K562 (cell line): ENCODE measurements around the gene ANO4. TPM values are rescaled to one million over a fixed set of nuclear protein-coding genes. Genes with fewer than 3 reads are reported as not detected.

Source experiments
- ATAC-seq: fragments of 200-7000 bp; cut with Tn5 transposase; 3 replicates; pipeline ENCODE4 v1.9.1; 2020; ENCODE audit warnings: moderate library complexity
- BruUV-seq: library from RNA; stranded (reverse); fragments of 400-500 nt; replicated peaks from 2 replicates; lab custom pipeline; 2021; lab: Mats Ljungman, UMichigan
- CTCF ChIA-PET: fragments of 300-600 bp; formaldehyde crosslinking; extraction: SDS; loops from one replicate; lab custom pipeline; 2021; ENCODE audit warnings: low intra/inter-chr PET ratio; lab: Yijun Ruan, JAX
- POLR2A ChIA-PET: fragments of 300-600, 350-650 bp; sonication (Branson Sonifier 250); formaldehyde crosslinking; extraction: SDS; loops from one replicate; lab custom pipeline; 2021; ENCODE audit warnings: antibody characterized with exemption, inconsistent platforms; lab: Yijun Ruan, JAX
- DNase-seq, 4 experiments: peaks; one replicate each; pipeline versions ENCODE4 v3.0.0 to v3.0.0-alpha.2; 2011 to 2018; ENCODE audit warnings: low spot score in 3 of 4, mixed read lengths in 3 of 4; ENCODE audit errors: extremely low read depth in 1 of 4
- FAIRE-seq: peaks from 2 replicates; lab custom pipeline; 2011; peaks lifted over from hg19 to GRCh38; lab: Jason Lieb, UNC
- H2AFZ ChIP-seq: 2 replicates; pipeline ENCODE4 v1.6.0; 2011; ENCODE audit warnings: low read depth, low read length, control low read depth, inconsistent platforms
- H3K27ac ChIP-seq: fragments of 200-600 bp; 3 replicates; pipeline ENCODE4 v1.8.0; 2011; ENCODE audit warnings: low read depth, mild to moderate bottlenecking, control low read depth, inconsistent platforms, low read length, moderate library complexity, mixed read lengths; ENCODE audit errors: extremely low read depth
- H3K27me3 ChIP-seq, 2 experiments: fragments of 300-600 bp in 1 of 2; 2 replicates in 1 of 2; 3 replicates in 1 of 2; pipeline versions ENCODE4 v1.6.0 to v1.8.0; 2011; ENCODE audit warnings: inconsistent platforms in 2 of 2, low read length in 2 of 2, mild to moderate bottlenecking in 1 of 2, mixed read lengths in 1 of 2, moderate library complexity in 1 of 2; ENCODE audit not compliant: control insufficient read depth in 2 of 2, insufficient read depth in 2 of 2
- H3K36me3 ChIP-seq: fragments of 300-600 bp; 3 replicates; pipeline ENCODE4 v1.8.0; 2011; ENCODE audit warnings: mild to moderate bottlenecking, low read length, inconsistent platforms; ENCODE audit not compliant: control insufficient read depth, insufficient read depth
- H3K4me1 ChIP-seq, 2 experiments: fragments of 200-600 bp in 1 of 2; replicated peaks in 1 of 2; 2 replicates in 1 of 2; 3 replicates in 1 of 2; pipeline versions ENCODE4 v1.5.1 to v1.8.0; 2011; ENCODE audit warnings: inconsistent platforms in 2 of 2, low read length in 2 of 2, mild to moderate bottlenecking in 1 of 2, mixed read lengths in 1 of 2, moderate library complexity in 1 of 2; ENCODE audit not compliant: control insufficient read depth in 2 of 2, insufficient read depth in 2 of 2
- H3K4me2 ChIP-seq: 2 replicates; pipeline ENCODE4 v1.6.1; 2011; ENCODE audit warnings: low read length, control low read depth, inconsistent platforms, mixed read lengths; ENCODE audit not compliant: insufficient read depth
- H3K4me3 ChIP-seq: fragments of 200-600 bp; sonication (generic), shearing (Covaris generic); 2 replicates; pipeline ENCODE4 v1.5.1; 2016; ENCODE audit warnings: control low read depth, inconsistent platforms
- H3K79me2 ChIP-seq: fragments of 200-600 bp; 3 replicates; pipeline ENCODE4 v1.8.0; 2011; ENCODE audit warnings: low read length, inconsistent platforms; ENCODE audit not compliant: control insufficient read depth, insufficient read depth
- H3K9ac ChIP-seq, 2 experiments: 2 replicates each; pipeline versions ENCODE4 v1.6.0 to v1.6.1; 2011; ENCODE audit warnings: low read depth in 2 of 2, low read length in 2 of 2, control low read depth in 1 of 2, inconsistent platforms in 1 of 2, mild to moderate bottlenecking in 1 of 2, mixed read lengths in 1 of 2; ENCODE audit not compliant: insufficient read depth in 1 of 2
- H3K9me1 ChIP-seq: one replicate; pipeline ENCODE4 v1.6.0; 2011; ENCODE audit warnings: inconsistent platforms, mild to moderate bottlenecking, low read length, moderate library complexity; ENCODE audit not compliant: control insufficient read depth, insufficient read depth
- H3K9me3 ChIP-seq: replicated peaks from 2 replicates; pipeline ENCODE4 v1.5.1; 2011; ENCODE audit warnings: low read depth, low read length, inconsistent platforms; ENCODE audit not compliant: control insufficient read depth, insufficient read depth
- H4K20me1 ChIP-seq: replicated peaks from 2 replicates; pipeline ENCODE4 v1.6.1; 2011; ENCODE audit warnings: low read length, inconsistent platforms, mixed read lengths; ENCODE audit not compliant: control insufficient read depth, insufficient read depth
- CHD2 ChIP-seq: IDR thresholded peaks from 2 replicates; pipeline ENCODE4 v1.6.1; 2011; ENCODE audit warnings: low read depth, low read length
- MCM3 ChIP-seq: fragments of 450-650 bp; IDR thresholded peaks from 2 replicates; pipeline ENCODE4 v1.6.1; 2016
- MCM7 ChIP-seq, 2 experiments: fragments of 450-650 bp; IDR thresholded peaks; 2 replicates each; pipeline ENCODE4 v1.6.1; 2016 to 2018
- MLX ChIP-seq, 2 experiments: fragments of 450-650 bp in 1 of 2; sonication (generic) in 1 of 2; formaldehyde crosslinking; conservative IDR thresholded peaks; 2 replicates each; pipeline versions ENCODE4 v1.4.0 to v1.8.1; 2020 to 2022; ENCODE audit warnings: mild to moderate bottlenecking in 1 of 2, missing genetic modification reagents in 1 of 2
- NCOA4 ChIP-seq: fragments of 450-650 bp; IDR thresholded peaks from 2 replicates; pipeline ENCODE4 v1.6.1; 2018; ENCODE audit warnings: mild to moderate bottlenecking; ENCODE audit not compliant: partially characterized antibody
- PHF8 ChIP-seq: fragments of 200-600 bp; sonication (generic); IDR thresholded peaks from 2 replicates; pipeline ENCODE4 v1.6.1; 2012; ENCODE audit warnings: mixed run types, mild to moderate bottlenecking, inconsistent platforms, low read length, moderate library complexity, borderline replicate concordance
- SMAD3 ChIP-seq: fragments of 450-650 bp; formaldehyde crosslinking; conservative IDR thresholded peaks from 2 replicates; pipeline ENCODE4 v1.4.0; 2020; ENCODE audit warnings: mild to moderate bottlenecking
- TAF15 ChIP-seq: fragments of 200-400 bp; formaldehyde crosslinking; IDR thresholded peaks from 2 replicates; pipeline ENCODE4 v1.6.1; 2017; ENCODE audit warnings: mild to moderate bottlenecking, low read depth, low read length, moderate library complexity
- ZBED1 ChIP-seq: IDR thresholded peaks from 2 replicates; pipeline ENCODE4 v1.6.1; 2014
- ZNF184 ChIP-seq: sonication (generic); formaldehyde crosslinking; IDR thresholded peaks from 2 replicates; pipeline ENCODE4 v1.5.0; 2020; ENCODE audit warnings: missing genetic modification reagents
- ZNF384 ChIP-seq: IDR thresholded peaks from 2 replicates; pipeline ENCODE4 v1.6.1; 2012; ENCODE audit warnings: low read depth, low read length, improper control_type of control experiment
- WGBS: fragments of 100-300 bp; shearing (Covaris generic); methylation state at CpG from one replicate; pipeline ENCODE4 v1.1.6; 2016; ENCODE audit warnings: low coverage, mixed read lengths; ENCODE audit not compliant: insufficient coverage; ENCODE audit errors: missing lambda C conversion rate; 5-methylcytosine and 5-hydroxymethylcytosine counted together
- in situ Hi-C: fragments of 300-500 bp; cut with MboI; formaldehyde crosslinking; loops from 4 replicates; pipeline ENCODE4 v1.15.0; 2018; ENCODE audit warnings: inconsistent platforms, mixed read lengths
- intact Hi-C: fragments of 100-400 bp; cut with micrococcal nuclease; formaldehyde crosslinking; loops from 2 replicates; pipeline ENCODE4 v1.14.2; 2022
- polyA plus RNA-seq, 8 experiments: library from polyadenylated mRNA; depleted of rRNA in 4 of 8; stranded (reverse) in 5 of 8; unstranded in 3 of 8; fragments of >200 nt; fragmentation: Nextera tagmentation in 2 of 8; fragmentation: Illumina TruSeq in 1 of 8; extraction: Ambion mirVana in 2 of 8; extraction: Trizol in 1 of 8; gene quantifications; 2 replicates each; pipeline versions ENCODE4 v1.2.1 to v1.2.3, GENCODE V29; 2011 to 2014; ENCODE audit warnings: inconsistent platforms in 1 of 8, missing spikeins in 1 of 8
- total RNA-seq, 7 experiments: library from RNA; depleted of rRNA in 6 of 7; stranded (reverse); fragments of >200 nt in 6 of 7; fragmentation: Illumina TruSeq in 2 of 7; extraction: Trizol in 2 of 7; gene quantifications; 2 replicates each; pipeline versions ENCODE4 v1.2.1 to v1.2.3, GENCODE V29; 2011 to 2021; ENCODE audit warnings: low replicate concordance in 1 of 7
- TF ChIP-seq, protein P1 (sequence below): fragments of 200-800 bp; sonication (Bioruptor generic); IDR thresholded peaks from 2 replicates; pipeline ENCODE4 v1.6.1; 2016; ENCODE audit warnings: missing genetic modification characterization, missing compliant biosample characterization
- TF ChIP-seq, protein P2 (sequence below): fragments of 250-450 bp; sonication (Bioruptor Pico); IDR thresholded peaks from 2 replicates; pipeline ENCODE4 v1.8.0; 2021; ENCODE audit warnings: moderate library complexity, mild to moderate bottlenecking, inconsistent platforms
- TF ChIP-seq, protein P3 (sequence below): sonication (generic); formaldehyde crosslinking; IDR thresholded peaks from 2 replicates; pipeline ENCODE4 v1.8.1; 2023; ENCODE audit warnings: mild to moderate bottlenecking, missing genetic modification reagents

ANO4 gene
- total and polyA plus RNA-seq, 9 of the 15 experiments (the other 6 are each of a cell fraction or from before 2014, with no cell fraction given), result not detected

GRCh38 chr12:100991102-100991501 is 196.5 kb downstream of the ANO4 start:
- Histone ChIP-seq H3K4me3 (no peak overlapping the region), H3K4me2 (no peak overlapping the region), H3K4me1 (no peaks in the 10 kb centered on the region; a peak in 2 of 5 replicates), H4K20me1 (no peaks in the 10 kb centered on the region), H3K27ac (no peak overlapping the region), H3K36me3 (no peaks in the 10 kb centered on the region), H3K9ac (no peak overlapping the region), H3K9me3 (no peaks in the 10 kb centered on the region), H3K9me1 (no peaks in the 10 kb centered on the region), H3K79me2 (no peaks in the 10 kb centered on the region), H3K27me3 (no peaks in the 10 kb centered on the region), H2AFZ (no peak overlapping the region)
- TF ChIP-seq MCM7 (IDR thresholded peaks at IDR 0.05), result no peak
- TF ChIP-seq ZNF184, result no peak
- no peak for TF ChIP-seq ZBED1
- no peak for TF ChIP-seq NCOA4
- TF ChIP-seq, protein P1, sequence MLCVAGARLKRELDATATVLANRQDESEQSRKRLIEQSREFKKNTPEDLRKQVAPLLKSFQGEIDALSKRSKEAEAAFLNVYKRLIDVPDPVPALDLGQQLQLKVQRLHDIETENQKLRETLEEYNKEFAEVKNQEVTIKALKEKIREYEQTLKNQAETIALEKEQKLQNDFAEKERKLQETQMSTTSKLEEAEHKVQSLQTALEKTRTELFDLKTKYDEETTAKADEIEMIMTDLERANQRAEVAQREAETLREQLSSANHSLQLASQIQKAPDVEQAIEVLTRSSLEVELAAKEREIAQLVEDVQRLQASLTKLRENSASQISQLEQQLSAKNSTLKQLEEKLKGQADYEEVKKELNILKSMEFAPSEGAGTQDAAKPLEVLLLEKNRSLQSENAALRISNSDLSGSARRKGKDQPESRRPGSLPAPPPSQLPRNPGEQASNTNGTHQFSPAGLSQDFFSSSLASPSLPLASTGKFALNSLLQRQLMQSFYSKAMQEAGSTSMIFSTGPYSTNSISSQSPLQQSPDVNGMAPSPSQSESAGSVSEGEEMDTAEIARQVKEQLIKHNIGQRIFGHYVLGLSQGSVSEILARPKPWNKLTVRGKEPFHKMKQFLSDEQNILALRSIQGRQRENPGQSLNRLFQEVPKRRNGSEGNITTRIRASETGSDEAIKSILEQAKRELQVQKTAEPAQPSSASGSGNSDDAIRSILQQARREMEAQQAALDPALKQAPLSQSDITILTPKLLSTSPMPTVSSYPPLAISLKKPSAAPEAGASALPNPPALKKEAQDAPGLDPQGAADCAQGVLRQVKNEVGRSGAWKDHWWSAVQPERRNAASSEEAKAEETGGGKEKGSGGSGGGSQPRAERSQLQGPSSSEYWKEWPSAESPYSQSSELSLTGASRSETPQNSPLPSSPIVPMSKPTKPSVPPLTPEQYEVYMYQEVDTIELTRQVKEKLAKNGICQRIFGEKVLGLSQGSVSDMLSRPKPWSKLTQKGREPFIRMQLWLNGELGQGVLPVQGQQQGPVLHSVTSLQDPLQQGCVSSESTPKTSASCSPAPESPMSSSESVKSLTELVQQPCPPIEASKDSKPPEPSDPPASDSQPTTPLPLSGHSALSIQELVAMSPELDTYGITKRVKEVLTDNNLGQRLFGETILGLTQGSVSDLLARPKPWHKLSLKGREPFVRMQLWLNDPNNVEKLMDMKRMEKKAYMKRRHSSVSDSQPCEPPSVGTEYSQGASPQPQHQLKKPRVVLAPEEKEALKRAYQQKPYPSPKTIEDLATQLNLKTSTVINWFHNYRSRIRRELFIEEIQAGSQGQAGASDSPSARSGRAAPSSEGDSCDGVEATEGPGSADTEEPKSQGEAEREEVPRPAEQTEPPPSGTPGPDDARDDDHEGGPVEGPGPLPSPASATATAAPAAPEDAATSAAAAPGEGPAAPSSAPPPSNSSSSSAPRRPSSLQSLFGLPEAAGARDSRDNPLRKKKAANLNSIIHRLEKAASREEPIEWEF (CRISPR knock-in tag), result no peak
- TF ChIP-seq MCM3, result no peak
- TF ChIP-seq, protein P2, sequence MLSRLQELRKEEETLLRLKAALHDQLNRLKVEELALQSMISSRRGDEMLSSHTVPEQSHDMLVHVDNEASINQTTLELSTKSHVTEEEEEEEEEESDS, result no peak
- no peak for TF ChIP-seq PHF8
- no peak for TF ChIP-seq ZNF384
- TF ChIP-seq MLX (CRISPR knock-in tag; conservative IDR thresholded peaks at IDR 0.05), result no peak
- TF ChIP-seq CHD2, result no peak
- TF ChIP-seq, protein P3, sequence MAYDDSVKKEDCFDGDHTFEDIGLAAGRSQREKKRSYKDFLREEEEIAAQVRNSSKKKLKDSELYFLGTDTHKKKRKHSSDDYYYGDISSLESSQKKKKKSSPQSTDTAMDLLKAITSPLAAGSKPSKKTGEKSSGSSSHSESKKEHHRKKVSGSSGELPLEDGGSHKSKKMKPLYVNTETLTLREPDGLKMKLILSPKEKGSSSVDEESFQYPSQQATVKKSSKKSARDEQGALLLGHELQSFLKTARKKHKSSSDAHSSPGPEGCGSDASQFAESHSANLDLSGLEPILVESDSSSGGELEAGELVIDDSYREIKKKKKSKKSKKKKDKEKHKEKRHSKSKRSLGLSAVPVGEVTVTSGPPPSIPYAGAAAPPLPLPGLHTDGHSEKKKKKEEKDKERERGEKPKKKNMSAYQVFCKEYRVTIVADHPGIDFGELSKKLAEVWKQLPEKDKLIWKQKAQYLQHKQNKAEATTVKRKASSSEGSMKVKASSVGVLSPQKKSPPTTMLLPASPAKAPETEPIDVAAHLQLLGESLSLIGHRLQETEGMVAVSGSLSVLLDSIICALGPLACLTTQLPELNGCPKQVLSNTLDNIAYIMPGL, result no peak
- TF ChIP-seq TAF15, result no peak
- no peak for TF ChIP-seq SMAD3 (CRISPR knock-in tag)
- ATAC-seq (no peak), FAIRE-seq (no peak), DNase-seq (no peak)
- in situ Hi-C loops, result no loop called here
- WGBS, result 0% methylated on average over 2 of the region's 2 CpGs
- no TSS peak for BruUV-seq
- ChIA-PET CTCF (no interaction called here), POLR2A (no interaction called here)
- intact Hi-C loops, result no loop called here
